Measurements from ENCODE around the gene DNMT1. TPM values are rescaled to one million over a fixed set of nuclear protein-coding genes. Genes with fewer than 3 reads are reported as not detected.

The DNMT1 gene
- total and polyA plus RNA-seq, 2 donors (not counting 1 experiment from before 2014, with no cell fraction given), result 53.0 to 119 TPM

DNA sequence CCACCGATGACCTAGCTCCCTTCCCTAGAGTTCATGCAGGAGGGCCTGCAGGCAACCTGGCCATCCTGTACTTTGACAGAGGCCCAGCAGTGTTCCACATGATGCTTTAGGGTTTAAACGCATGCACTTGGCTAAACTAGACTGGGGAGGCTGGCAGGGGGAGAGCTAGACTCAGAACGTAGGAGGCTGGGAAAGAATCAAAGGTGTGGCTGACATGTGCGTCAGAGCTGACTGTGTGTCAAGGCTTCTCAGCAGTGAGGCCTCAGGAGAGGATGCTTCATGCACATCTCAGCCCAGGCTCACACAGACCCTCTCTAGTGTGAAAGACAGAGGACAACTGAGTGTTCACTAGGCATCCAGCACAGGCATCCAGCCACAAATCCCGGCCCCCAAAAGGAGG is 28.7 kb downstream of the DNMT1 start:
- no peak for DNase-seq
- Mint-ChIP-seq H3K4me3 (no peak overlapping the region), H3K27me3 (no peaks in the 10 kb centered on the region), H3K9me3 (ENCODE audit: insufficient read depth) (no peaks in the 10 kb centered on the region), H3K27ac (no peak overlapping the region), H3K4me1 (peaks cover 2% of the 10 kb centered on the region)
- Histone ChIP-seq H3K4me2 (replicated peaks; ENCODE audit: low read depth, low read length, poor library complexity, severe bottlenecking) (no peak overlapping the region), H2AFZ (ENCODE audit: insufficient read depth, low read depth, low read length, poor library complexity, severe bottlenecking) (no peak overlapping the region), H3K27me3 (replicated peaks in 1 of 4; ENCODE audit: control extremely low read depth in 1 of 4, control insufficient read depth in 3 of 4, insufficient read depth in 4 of 4, low read length in 3 of 4) (no peaks in the 10 kb centered on the region), H3K27ac (ENCODE audit: low read length in 2 of 2) (no peak overlapping the region), H3K9ac (ENCODE audit: low read length) (no peak overlapping the region), H3K4me1 (ENCODE audit: control insufficient read depth in 2 of 2, insufficient read depth in 2 of 2, low read length in 2 of 2) (no peaks in the 10 kb centered on the region), H4K20me1 (ENCODE audit: control insufficient read depth, insufficient read depth, low read length, poor library complexity, severe bottlenecking) (no peaks in the 10 kb centered on the region), H3K4me3 (ENCODE audit: control extremely low read depth in 1 of 5, extremely low read depth in 1 of 5, insufficient read depth in 1 of 5, low read depth in 2 of 5, low read length in 4 of 5) (no peak overlapping the region), H3K79me2 (ENCODE audit: control insufficient read depth, insufficient read depth, low read length) (no peaks in the 10 kb centered on the region), H3K36me3 (replicated peaks in 1 of 2; ENCODE audit: control extremely low read depth in 1 of 2, control insufficient read depth in 1 of 2, extremely low read depth in 1 of 2, insufficient read depth in 2 of 2, low read length in 1 of 2) (peaks cover 4 to 58% of the 10 kb centered on the region in 2 experiments), H3K9me3 (ENCODE audit: control extremely low read depth in 1 of 3, control insufficient read depth in 2 of 3, insufficient read depth in 1 of 3, low read length in 2 of 3) (no peaks in the 10 kb centered on the region)
- WGBS (ENCODE audit: insufficient coverage), result 98% methylated on average over 5 of the region's 5 CpGs
- TF ChIP-seq EZH2 (IDR thresholded peaks at IDR 0.05; ENCODE audit: borderline replicate concordance, insufficient read depth, low read depth, low read length, poor library complexity, severe bottlenecking), result no peak
- TF ChIP-seq, protein P1, sequence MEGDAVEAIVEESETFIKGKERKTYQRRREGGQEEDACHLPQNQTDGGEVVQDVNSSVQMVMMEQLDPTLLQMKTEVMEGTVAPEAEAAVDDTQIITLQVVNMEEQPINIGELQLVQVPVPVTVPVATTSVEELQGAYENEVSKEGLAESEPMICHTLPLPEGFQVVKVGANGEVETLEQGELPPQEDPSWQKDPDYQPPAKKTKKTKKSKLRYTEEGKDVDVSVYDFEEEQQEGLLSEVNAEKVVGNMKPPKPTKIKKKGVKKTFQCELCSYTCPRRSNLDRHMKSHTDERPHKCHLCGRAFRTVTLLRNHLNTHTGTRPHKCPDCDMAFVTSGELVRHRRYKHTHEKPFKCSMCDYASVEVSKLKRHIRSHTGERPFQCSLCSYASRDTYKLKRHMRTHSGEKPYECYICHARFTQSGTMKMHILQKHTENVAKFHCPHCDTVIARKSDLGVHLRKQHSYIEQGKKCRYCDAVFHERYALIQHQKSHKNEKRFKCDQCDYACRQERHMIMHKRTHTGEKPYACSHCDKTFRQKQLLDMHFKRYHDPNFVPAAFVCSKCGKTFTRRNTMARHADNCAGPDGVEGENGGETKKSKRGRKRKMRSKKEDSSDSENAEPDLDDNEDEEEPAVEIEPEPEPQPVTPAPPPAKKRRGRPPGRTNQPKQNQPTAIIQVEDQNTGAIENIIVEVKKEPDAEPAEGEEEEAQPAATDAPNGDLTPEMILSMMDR (IDR thresholded peaks at IDR 0.05), result no peak
- ChIA-PET CTCF (no interaction called here), POLR2A (no interaction called here)
- intact Hi-C loops (cut with micrococcal nuclease), result no loop called here
- ATAC-seq (ENCODE audit: low read depth), result no peak

DNA sequence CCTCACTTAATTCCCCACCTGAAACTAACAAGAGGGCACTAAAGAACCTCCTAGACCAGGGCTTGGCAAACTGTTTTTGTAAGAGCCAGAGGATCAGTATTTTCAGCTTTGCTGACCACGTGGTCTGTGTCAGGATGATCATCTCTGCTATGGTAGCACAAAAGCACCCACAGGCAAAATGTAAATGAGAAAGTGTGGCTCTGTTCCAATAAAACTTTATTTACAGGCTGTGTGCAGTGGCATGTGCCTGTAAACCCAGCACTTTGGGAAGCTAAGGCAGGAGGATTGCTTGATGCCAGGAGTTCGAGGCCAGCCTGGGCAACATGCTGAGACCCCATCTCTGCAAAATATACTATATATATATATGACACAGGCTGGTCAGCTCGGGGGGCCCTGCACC is 31.2 kb downstream of the DNMT1 start:
- Histone ChIP-seq H3K36me3 (replicated peaks in 1 of 2; ENCODE audit: control extremely low read depth in 1 of 2, control insufficient read depth in 1 of 2, extremely low read depth in 1 of 2, insufficient read depth in 2 of 2, low read length in 1 of 2) (peaks cover 1 to 63% of the 10 kb centered on the region in 2 experiments), H3K79me2 (ENCODE audit: control insufficient read depth, insufficient read depth, low read length) (no peaks in the 10 kb centered on the region), H3K27ac (ENCODE audit: low read length in 2 of 2) (no peak overlapping the region), H3K4me2 (replicated peaks; ENCODE audit: low read depth, low read length, poor library complexity, severe bottlenecking) (no peak overlapping the region), H3K4me3 (ENCODE audit: control extremely low read depth in 1 of 5, extremely low read depth in 1 of 5, insufficient read depth in 1 of 5, low read depth in 2 of 5, low read length in 4 of 5) (no peak overlapping the region), H3K9me3 (ENCODE audit: control extremely low read depth in 1 of 3, control insufficient read depth in 2 of 3, insufficient read depth in 1 of 3, low read length in 2 of 3) (no peaks in the 10 kb centered on the region), H3K27me3 (replicated peaks in 1 of 4; ENCODE audit: control extremely low read depth in 1 of 4, control insufficient read depth in 3 of 4, insufficient read depth in 4 of 4, low read length in 3 of 4) (no peaks in the 10 kb centered on the region), H3K9ac (ENCODE audit: low read length) (no peak overlapping the region), H3K4me1 (ENCODE audit: control insufficient read depth in 2 of 2, insufficient read depth in 2 of 2, low read length in 2 of 2) (no peaks in the 10 kb centered on the region), H4K20me1 (ENCODE audit: control insufficient read depth, insufficient read depth, low read length, poor library complexity, severe bottlenecking) (no peaks in the 10 kb centered on the region), H2AFZ (ENCODE audit: insufficient read depth, low read depth, low read length, poor library complexity, severe bottlenecking) (no peak overlapping the region)
- H3K27me3 Mint-ChIP-seq, result no peaks in the 10 kb centered on the region
- DNase-seq (no peak), ATAC-seq (ENCODE audit: low read depth) (no peak)
- H3K4me3 Mint-ChIP-seq, result no peak overlapping the region
- CTCF ChIA-PET, result interaction anchor here (0.6 to 1.2 kb wide), 2 partner anchors 95 to 882 kb away, joined by 3 read pairs; no protein-coding TSS in a partner anchor
- TF ChIP-seq, protein P1 (IDR thresholded peaks at IDR 0.05), result no peak
- TF ChIP-seq EZH2 (IDR thresholded peaks at IDR 0.05; ENCODE audit: borderline replicate concordance, insufficient read depth, low read depth, low read length, poor library complexity, severe bottlenecking), result no peak
- no peak overlapping the region for H3K27ac Mint-ChIP-seq
- intact Hi-C loops (cut with micrococcal nuclease), result no loop called here
- POLR2A ChIA-PET, result no interaction called here
- WGBS (ENCODE audit: insufficient coverage), result 83% methylated on average over 1 of the region's 3 CpGs
- no peaks in the 10 kb centered on the region for H3K9me3 Mint-ChIP-seq (ENCODE audit: insufficient read depth)
- peaks cover 2% of the 10 kb centered on the region for H3K4me1 Mint-ChIP-seq
